ENCODE results near the gene TAF10.
A peak's percentile ranks its signal among the peaks of the same experiment; 100 is the strongest.

The TAF10 gene

DNA sequence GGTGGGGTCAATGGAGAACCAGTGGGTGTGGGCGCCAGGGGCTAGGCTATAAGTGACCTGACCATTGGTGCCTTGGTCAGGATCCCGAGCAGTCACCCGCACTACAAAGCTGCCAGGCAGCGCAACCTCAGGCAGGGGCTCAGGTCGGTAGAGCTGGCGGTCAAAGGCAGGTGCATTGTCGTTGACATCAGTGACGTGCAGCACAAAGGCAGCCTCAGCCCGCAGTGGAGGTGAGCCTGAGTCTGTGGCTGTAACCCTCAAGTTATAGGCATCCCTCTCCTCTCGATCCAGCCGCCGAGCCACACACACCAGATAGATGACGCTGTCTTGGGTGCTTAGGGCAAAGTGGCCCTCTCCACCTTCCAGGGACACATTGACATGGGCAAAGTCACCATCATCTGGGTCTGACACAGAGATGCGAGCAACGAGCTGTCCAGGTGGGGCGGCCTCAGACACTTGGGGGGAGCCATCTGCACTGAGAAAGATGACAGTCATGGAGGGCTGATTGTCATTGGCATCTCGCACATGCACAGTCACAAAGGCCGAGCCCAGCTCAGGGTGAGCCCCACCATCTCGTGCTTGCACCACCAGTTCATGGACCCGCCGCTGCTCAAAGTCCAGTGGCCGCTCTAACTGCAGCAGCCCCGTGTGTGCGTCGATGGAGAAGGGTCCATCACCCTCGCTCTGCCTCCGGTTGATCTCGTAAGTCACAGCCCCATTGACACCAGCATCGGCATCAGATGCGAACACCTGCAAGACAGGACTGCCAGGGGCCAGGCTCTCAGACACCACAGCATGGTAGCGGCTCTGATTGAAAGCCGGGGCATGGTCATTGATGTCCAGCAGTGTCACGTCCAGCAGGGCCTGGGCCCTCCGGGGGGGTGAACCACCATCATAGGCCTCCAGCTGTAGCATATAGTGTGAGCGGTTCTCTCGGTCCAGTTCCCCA, 28.3 kb upstream of the TAF10 start:
- DNase-seq, result no peak

- no peak for DNase-seq
These were observed 26.4 kb upstream of the TAF10 start for GRCh38 chr11:6638429-6638828.

DNA sequence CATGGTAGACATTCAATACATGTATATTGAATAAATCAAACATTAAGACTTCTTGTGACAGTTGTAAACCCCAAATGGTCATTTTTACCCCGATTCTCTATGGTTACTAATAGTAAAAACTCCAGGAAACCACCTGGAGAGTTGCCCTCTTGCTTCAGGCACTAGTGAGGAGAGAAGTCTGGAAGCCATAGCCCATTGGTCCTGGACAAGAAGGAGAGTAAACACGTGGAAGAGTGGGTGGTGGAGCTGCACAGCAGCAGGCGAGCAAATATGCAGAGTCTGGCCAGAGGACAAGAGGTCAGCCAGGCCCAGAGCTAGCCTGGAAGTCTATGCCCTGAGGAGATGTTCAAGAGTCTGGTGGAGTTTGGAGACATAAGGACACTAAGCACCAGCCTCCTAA, 25.9 kb upstream of the TAF10 start:
- DNase-seq, result no peak

- no peak for DNase-seq
These were observed 24.5 kb upstream of the TAF10 start for GRCh38 chr11:6636480-6636879.

DNA sequence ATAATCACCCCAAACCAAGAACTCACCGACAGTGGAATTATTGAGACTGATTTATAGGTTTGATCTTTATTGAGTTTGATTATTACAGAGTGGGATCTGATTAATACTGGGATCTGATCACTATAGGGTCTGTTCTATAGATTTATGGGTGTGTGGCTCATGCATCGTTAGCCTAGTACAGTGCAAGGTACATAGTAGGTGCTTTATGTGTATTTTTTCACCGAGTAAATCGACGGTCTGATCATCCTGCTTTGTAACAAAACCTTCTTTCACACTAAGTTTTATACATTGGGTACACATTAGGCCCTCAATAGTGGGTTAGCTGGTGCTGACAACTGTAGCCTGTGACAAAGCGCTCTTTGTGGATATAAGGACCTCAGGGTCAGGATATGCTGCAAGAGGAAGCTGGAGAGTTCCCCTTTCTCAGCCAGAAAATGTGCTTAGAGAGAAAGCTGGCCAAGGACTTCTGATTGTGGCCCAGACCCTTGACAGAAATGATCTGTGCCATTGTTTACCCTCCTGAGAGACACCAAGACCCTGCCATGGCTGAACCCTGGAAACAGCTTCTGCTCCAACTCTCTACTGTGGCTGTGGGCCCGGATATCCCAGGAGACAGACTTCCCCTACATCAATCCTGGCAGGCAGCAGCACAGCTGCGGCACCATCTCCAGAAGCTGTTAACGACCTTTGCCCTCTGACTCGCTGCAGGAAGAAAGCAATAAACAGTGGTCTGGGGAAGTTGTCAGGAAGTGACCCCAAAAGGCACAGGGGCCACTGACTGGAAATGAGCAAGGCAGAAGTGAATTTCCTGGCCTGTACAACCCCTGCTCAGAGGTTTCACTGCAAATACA, 23.3 kb upstream of the TAF10 start:
- peak; percentile 15 to 45 for DNase-seq

DNA sequence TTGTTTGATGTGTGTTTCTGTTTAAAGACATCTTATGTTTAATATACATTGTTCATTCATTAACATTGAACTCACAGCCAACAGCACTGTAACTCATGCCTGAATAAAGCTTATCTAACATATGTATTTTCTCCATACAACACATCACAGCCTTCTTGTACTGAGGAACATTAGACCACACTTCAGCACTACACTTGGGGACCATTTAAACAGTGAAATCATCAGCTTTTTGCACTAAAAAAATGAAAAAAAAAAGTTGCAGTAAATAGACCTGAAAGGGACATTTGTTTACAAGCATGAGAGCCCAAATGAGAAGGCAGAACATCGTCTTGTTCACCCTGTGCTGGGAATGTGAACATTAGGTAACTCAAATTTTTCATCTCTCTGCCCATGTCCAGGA, 22.5 kb upstream of the TAF10 start:
- no peak for DNase-seq

GRCh38 chr11:6633422-6634408, 21.7 kb upstream of the TAF10 start:
- no peak for DNase-seq

DNA sequence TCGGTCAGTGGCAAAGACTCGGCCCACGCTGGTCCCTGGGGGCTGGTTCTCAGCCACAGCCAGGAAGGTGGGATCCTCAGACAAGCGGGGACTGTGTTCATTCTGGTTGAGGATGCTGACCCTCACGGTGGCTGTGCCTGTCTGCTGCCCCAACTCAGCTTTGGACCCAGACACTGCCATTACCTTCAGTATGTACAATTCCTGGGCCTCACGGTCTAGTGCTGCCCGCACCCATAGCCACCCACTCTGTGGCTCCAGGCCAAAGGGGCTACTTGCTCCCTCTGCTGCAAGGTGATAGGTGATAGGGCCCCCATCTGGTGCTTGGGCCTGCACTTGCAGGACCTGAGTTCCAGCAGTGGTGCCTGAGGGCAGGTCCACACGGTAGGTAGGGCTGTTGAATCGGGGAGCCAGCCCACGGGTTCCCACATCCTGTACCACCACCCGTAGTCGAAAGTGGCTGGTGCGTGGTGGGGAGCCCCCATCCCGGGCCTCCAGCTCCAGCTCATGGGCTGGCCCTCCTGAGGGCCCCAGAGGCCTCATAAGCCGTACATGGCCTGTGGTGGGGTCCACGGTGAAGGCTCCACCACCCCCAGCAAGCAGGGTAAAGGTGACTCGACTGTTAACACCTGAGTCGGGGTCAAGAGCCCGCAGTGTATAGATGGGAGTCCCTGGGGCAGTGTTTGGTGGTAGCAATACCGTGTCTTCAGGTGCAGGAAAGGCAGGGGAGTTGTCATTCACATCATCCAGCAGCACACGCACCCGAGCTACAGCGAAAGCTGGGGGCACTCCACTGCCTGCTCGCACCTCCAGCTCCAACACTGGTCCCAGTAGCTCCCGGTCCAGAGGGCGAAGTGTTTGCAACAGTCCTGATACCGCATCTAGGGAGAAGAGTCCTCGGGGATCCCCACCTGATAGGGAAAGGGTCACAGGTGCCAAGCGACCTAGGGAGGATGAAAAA, 20.4 kb upstream of the TAF10 start:
- no peak for DNase-seq

GRCh38 chr11:6631361-6631890, 19.4 kb upstream of the TAF10 start:
- DNase-seq, result no peak

DNA sequence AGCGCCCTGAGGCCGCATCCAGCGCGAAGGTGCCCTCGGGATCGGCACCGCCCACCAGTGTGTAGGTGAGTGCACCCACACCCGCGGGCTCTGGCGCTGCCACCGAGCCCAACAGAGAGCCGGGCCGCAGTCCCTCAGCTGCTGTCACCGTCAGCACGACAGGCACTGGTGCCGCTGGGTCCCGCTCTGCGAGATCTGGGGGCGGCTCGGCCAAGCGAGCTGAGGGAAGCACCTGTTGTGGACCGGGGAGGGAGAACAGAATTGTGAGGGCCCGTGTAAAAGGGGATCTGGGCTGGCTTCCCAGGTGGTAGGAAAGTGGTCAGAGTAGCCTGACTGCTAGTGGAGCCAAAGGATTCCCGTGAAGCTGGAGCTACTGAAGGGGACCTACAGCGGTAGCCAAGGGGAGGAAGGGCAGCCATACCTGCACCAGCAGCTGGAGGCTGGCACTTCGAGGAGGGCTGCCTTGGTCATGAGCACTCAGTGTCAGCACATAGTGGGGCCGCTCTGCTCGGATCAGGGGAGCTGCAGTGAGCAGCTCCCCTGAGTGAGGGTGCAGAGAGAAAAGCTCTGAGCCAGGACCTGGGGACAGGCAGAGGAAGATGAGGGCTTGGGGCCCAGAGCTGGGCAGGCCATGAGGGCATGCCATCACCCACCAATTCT, 18.7 kb upstream of the TAF10 start:
- no peak for DNase-seq

- no peak for DNase-seq
These were observed 18.0 kb upstream of the TAF10 start for GRCh38 chr11:6629892-6630631.

- DNase-seq, result no peak
These were observed 17.5 kb upstream of the TAF10 start for GRCh38 chr11:6629573-6629891.

DNA sequence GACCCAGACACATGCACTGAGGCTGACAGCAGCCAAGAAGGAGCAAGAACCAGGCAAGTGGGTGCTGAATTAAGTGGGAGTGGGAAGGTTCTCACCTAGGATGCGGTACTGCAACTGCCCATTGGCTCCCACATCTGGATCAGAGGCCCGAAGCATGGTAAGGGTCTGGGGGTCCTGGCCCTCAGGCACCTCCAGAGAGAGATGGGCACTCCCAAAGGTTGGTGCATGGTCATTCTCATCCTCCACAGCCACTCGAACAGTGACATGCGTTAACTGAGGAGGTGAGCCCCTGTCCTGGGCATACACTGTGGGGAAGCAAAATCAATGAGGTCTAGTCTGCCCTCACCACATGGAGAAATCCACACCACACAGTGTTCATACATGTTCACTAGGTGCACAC, 16.5 kb upstream of the TAF10 start:
- DNase-seq, result no peak

- DNase-seq, result no peak
These were observed 15.8 kb upstream of the TAF10 start for GRCh38 chr11:6627762-6628241.

DNA sequence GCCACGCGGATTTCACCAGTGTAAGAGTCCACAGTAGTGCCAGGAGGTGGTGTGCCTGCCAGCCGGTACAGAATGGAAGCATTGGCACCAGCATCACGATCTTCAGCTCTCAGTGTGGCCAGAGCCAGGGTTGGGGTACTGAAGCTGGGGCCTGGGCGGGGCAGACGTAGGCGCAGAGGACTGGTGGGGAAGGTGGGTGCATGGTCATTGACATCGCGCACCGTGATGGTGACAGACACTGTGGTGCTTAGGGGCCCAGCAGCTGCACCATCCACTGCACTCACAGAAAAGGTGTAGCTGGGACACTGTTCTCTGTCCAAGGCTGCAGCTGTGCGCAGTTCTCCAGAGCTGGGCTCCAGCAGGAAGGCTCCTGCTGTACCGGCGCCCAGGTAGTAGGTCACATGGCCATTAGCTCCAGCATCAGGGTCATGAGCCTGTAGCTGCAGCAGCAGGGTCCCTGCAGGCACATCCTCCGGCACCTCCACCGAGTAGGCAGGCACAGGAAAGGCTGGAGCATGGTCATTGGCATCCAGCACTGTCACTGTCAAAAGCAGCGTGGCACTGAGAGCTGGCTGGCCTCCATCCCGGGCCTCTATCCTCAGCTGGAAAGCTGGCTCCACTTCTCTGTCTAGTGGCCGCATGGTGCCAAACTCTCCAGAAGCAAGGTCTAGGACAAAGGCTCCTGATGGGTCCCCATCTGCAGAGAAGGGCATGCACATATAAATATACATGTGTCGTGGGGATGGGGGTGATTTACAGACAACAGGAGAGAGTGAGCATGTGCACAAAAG, 15.2 kb upstream of the TAF10 start:
- DNase-seq, result no peak

GRCh38 chr11:6625832-6626420, 13.9 kb upstream of the TAF10 start:
- DNase-seq, result no peak

GRCh38 chr11:6625156-6625831, 13.3 kb upstream of the TAF10 start:
- no peak for DNase-seq

Measured in NCI-H526 (cell line).